LoVo (cell line): ENCODE measurements around the gene SF3B3.

Experiments
- DNase-seq: peaks from one replicate; pipeline ENCODE4 v3.0.0-alpha.2; 2016; ENCODE audit warnings: low spot score

SF3B3 gene

DNA sequence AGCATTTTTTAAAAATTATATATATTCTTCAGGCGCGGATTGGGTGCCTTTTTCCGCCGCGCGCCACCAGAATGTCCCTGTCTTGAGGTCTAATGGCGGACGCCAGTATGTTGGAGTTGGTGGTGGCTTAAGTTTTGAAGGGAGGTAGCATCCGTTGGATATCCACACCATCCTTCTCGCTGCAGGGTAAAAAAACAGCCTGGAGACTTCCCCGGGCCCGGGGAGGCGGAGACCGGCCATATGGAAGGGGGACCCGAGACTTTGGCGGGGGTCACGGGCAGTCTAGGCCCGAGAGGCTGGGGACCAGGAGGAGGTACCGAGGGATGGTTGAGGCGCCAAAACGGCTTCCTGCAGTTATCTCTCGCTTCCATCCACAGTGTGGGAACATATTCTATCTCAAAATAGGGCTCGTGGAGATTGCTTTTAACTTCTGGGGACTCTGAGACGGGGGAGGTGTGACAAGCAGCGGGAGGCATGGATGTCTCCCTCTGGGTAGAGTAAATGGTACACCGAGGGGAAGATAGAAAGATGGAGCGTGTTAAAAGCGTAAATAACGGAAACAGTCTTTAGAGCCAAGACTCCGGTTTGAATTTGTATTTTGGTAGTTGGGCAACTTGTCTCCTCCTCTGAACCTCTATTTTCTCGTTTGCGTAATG, at the start of gene SF3B3:
Gene SF3B3, plus strand, starts transcription at position 74 of the 656 bp plus-strand sequence. CDS start 2,841 bp downstream, outside the sequence.
- no peak for DNase-seq

DNA sequence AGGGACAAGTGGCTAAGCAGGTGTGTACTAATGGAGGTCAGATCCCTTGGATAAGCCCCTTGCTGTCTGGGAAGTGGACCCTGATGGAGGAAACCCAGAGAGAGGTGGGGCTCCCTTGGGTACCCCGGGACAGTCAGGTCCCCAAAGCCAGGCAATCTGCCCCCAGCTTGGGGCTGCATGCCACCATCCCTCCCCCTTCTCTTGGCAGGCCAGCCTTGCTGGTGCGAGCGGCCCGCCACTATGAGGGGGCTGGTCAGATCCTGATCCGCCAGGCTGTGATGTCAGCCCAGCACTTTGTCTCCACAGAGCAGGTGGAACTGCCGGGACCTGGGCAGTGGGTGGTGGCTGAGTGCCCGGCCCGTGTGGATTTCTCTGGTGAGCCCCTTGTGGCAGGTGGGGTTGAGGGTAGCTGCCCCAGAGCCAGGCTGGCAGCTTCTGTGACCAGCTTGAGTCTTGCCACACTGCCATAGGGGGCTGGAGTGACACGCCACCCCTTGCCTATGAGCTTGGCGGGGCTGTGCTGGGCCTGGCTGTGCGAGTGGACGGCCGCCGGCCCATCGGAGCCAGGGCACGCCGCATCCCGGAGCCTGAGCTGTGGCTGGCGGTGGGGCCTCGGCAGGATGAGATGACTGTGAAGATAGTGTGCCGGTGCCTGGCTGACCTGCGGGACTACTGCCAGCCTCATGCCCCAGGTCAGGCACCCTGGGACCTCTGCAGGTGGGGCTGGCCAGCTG, 49.1 kb upstream of the SF3B3 start:
- no peak for DNase-seq

DNA sequence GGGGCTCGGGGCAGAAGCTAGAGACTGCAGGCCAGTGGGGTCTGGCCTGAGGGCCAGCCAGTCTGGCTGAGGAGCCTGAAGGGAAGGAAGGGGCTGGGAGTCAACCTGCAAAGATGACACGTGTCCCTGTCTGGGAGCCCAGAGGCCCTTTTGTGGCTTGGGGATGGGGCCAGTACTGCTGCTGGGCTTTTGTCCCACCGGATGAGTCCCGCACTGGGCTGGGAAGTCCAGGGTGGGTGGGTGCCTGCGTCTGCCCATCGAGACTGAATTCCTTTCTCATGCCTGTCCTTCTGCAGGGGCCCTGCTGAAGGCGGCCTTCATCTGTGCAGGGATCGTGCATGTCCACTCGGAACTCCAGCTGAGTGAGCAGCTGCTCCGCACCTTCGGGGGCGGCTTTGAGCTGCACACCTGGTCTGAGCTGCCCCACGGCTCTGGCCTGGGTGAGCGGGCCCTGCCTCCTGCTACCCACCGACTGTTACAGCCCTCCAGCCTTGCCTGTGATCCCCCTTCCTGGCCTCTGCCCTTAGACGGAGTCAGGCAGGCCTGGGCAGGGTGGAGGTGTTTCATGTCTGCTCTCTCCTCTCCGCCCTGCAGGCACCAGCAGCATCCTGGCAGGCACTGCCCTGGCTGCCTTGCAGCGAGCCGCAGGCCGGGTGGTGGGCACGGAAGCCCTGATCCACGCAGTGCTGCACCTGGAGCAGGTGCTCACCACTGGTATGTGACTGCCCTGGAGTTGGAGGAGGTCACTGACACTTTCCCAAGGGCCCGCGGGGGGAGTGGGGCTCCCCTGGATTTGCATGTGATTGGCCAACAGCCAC, 48.4 kb upstream of the SF3B3 start:
- DNase-seq = no peak

DNA sequence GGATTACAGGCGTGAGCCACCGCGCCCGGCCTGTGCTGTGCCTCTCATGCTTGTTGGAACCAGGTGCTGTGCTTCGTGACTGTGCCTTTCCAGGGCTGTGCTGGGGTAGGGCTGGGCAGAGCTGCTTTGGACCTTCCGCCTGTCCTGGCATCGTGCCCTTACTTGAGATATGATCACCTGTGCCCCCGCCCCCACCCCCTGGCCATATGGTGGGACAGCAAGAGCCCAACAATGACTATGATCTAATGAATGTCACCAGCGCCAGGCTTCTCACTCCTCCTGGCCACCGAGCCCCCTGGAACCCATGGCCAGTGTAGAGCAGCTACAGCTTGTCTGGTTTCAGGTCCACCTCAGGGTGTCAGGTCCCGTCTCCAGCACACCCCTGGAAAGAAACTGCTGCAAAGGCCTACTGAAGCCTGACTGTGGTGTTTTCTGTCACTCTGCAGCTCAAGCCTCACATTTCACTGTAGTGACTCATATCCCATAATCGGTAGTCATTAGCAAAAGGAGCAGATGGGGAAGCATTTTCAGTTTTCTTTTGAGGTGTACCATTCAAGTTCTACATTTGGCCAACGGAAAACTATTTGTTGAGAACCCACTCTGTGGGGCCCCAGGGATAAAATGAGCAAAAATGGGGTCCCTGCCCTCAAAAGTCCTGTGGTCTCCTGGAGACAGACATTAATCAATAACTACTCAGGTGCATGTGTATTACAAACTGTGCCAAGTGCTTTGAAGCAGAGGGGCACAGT, 47.2 kb upstream of the SF3B3 start:
- no peak for DNase-seq

DNA sequence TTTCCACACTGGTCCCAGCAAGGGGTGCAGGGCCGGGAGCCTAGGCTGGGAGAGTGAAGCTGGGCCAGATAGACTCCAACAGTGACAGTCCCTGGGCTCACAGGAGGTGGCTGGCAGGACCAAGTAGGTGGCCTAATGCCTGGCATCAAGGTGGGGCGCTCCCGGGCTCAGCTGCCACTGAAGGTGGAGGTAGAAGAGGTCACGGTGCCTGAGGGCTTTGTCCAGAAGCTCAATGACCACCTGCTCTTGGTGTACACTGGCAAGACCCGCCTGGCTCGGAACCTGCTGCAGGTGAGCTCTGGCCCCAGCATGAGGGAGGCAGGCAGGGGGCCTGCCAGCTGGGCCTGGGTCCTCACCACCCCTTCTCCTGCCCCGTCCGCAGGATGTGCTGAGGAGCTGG, 45.4 kb upstream of the SF3B3 start:
- DNase-seq = no peak

DNA sequence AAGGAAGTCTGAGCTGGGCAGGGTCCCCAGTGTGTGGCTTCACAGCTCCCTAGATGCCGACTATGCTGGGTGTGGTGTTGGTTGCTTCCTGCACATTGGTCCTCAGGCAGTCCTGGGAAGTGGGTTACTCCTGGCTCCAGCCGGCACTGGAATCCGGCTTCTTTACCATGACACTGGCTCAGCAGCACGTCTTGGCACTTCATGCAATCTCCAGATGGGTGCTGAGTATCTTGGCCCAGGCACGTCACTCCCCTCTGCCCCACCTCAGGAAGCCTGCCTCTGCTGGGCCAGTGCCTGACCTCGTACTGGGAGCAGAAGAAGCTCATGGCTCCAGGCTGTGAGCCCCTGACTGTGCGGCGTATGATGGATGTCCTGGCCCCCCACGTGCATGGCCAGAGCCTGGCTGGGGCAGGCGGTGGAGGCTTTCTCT, 44.7 kb upstream of the SF3B3 start:
- no peak for DNase-seq

DNA sequence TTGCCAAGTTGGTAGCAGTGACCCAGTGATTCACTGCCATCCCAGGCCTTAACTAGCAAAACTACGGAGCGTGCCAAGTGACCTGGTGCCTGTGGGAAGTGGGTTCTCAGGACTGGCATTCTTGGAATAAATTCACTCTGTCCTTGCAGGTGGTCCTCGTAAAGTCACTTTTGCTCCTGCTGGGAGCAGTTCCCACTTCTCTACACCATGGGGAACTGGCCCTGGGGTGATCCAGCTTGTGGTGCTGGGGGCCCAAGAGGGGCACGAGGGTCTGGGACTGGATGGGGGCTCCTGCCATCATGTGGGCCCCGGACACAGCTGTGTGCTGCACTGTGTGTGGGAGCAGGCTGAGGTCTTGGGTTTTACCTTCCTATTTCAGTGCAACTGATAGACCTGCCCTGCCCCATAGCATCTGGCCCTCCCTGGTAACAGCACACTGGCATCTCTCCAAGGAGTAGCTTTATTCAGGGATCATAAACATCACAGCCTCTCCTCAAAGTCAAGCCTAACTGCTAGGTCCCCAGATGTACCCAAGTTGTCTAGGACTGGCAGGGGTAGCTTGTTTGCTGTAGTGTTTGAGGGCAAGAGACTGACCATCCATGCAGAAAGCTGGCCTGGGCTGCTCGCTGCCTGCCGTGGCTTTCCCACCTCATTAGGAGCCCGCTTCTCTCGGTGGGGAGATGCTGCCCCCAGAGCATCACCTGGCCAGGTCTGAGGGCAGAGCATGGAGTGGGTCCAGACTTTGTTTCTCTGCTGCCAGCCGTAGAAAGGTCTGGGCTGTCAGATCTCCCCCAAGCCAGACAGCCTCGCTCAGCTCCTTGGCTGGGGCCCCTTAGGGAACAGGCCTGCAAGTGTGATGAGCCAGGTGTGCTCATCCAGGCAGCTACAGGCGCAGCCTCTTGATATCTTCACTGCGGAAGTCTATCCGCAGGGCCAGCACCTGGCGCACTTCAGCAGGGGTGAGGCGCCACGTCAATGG, 43.2 kb upstream of the SF3B3 start:
- DNase-seq = no peak

DNA sequence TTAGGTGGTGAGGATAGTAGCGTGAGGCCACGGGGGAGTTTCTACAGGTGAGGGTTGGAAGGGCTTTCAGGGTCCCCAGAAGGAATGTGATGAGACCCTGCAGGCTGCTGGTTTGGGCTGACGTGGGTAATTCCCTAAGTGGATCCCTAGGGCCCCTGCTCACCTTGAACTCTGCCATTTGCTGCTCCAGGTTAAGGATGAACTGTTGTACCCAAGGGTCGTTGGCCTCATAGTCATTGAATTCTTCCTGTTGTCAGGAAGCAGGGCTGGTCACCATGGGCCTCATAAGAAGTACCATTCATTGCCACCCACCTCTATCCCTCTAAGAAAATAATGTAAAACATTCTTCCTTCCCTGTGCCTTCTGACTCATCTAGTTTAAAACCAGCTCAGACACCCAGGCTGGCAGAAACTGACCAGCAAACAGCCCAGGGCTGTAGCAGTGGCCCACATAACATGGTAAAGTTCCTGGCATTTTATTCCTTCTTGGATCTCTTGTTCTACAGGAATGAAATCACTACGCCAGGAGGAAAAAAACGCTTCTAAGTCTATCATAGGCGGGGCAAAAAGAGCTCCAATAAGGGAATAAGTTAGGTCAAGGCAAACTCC, 41.6 kb upstream of the SF3B3 start:
- DNase-seq = no peak

DNA sequence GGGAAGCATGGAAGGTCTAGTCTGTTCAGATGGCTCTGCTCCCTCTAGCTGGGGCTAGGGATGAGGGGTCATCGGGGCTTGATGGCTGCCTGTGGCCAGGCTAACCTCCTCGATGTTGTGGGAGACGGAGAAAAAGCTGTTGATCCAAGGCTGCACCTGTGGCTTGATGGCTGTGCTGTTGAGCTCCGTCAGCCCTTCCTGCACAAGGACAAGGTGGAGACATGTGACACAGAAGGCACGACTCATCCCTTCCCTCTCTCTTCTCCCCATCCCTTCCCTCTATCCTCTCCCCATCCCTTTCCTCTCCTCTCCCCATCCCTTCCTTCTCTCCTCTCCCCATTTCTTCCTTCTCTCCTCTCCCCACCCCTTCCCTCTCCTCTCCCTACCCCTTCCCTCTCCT, 41.0 kb upstream of the SF3B3 start:
- DNase-seq = no peak

DNA sequence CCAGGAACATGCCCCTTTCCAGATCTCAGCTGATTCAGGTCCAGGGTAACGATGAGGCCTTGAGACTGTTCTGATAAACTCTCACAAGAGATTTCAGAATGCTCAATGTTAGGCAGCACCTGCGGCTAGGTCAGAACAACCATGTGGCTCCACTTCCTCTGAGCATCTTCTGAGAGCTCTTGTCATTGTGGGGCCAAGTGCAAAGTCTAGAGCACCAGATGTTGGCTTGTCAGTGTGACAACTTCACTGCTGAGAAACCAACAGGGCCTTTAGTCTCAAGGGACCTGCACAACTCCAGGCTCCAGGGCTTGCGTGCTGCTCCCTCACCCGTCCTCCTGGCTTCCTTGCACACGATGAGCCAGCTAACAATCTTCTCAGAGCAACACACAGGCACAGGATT, 40.2 kb upstream of the SF3B3 start:
- DNase-seq = no peak

DNA sequence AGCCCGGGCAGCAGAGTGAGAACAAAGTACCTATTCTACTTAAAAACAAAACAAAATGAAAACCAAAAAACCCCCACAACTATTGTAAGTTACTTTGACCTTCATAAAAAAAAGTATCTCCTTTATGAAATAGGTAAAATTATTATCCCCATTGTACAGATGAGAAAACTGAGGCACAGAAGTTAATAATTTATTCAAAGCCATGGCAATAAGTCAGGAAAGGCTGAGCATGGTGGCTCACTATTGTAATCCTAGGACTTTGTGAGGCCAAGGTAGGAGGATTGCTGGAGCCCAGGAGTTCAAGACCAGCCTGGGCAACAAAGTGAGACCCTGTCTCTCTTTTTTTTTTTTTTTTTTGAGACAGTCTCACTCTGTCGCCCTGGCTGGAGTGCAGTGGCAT, 38.7 kb upstream of the SF3B3 start:
- DNase-seq = no peak

DNA sequence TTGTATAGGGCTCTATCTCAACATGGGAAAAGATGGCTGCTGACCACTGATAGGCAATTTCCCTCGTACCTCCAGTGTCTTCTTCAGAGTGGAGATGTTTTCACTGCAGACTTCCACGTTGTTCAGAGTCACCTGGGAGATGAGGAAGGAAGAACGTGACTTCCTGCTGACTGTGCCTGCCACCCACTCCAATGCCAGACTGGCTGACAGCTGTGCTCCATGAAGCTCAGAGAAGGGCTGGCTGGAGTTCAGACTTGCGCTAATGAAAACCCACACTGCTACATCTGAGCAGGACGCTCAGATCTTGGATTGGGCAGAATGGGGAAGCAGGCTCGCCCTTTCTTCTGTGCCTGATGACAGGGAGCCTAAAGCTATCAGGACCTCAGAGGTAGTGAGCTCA, 33.4 kb upstream of the SF3B3 start:
- DNase-seq = no peak

DNA sequence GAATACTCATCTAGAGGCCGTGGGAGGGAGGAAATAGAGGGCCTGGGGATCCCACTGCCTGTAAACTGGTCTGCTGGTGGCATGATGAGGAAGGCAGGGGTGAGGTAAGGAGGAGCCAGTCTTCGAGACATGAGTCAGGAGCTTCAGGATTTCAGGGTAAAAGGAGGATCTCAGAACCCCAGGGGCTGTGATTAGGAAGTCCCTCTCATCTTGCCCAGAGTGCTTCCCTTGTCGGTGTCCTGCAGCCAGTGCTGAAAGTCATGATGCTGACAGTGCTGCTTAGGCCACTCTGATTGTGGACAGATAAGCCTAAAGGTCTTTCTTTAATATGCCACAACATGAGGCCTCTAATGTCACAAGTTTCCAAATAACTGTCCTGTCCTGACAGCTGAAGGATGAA, 29.8 kb upstream of the SF3B3 start:
- no peak for DNase-seq

DNA sequence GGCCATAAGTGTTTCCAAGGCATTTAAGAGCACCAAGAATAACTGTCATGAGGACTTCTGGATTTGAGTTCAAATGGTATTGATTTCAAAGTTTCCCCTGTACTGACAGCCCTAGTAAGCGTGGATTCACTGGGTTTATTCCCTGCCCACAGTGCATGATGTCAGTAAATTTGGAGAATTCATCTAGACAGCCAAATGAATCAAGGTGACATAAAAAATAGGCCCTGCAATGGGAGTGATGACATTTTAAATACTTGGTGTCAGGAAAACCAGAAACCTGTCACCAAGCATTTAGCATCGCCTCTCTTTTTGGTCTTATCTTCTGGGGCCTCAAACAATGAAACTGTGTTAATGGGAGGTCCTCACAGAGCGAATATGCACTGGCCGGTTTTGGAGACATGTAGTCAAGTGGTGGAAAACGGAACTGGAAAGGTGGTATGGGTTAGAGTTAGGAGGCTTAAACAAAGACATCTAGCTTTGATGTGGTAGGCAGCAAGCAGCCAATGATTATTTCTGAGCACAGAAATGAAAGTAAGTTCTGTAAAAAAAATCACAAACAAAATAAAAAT, 29.3 kb upstream of the SF3B3 start:
- DNase-seq = no peak

DNA sequence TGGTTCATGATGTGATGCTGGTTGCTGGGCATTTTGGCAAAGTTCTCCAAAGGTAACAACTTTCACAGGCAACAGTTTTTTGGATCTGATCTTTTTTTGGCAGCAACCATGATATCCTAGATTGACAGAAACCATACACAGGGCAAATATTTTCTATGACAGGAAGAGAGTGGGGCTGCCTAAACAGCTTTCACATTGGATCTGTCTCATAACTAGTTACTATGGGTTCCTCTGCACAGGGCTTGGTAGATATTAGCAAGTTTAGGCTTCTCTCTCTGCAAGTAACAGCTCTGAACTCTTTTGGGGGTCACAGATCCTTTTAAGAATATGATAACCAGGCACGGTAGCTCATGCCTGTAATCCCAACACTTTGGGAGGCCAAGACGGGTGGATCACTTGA, 28.8 kb upstream of the SF3B3 start:
- DNase-seq = no peak

DNA sequence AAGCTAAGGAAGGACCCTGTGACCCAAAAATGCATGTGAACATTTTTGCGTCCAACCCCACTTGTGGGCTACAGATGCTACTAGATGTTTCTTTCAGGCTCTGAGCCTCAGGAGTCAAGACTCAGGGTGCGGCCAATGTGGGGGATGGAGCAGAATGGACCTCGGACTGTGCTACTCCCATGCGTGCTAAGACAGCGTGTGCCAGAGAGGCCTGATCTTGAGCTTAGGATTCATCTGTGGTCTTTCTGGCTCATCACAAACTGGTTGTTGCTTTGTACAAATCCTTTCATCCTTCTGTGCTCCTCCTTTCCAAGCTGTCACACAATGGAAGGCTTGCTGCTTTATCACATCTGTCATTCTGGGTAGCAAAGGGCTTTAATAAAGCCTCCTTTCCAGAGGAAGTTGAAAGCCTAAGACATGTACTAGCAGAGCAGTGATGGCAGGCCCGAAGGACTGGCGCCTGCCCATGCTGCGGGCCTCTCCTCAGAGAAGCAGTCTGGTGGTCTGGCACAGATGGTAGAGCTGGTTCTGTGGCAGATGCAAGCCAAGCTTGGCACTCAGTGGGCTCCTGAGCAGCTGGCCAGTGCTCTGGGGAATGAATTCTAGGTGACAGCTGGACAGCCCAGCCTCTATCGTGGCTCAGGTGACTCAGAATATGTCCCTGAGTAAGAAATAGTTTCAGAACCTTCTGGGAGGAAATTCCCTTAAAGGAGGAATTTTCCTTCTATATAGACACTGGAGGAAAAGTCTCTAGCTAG, 28.0 kb upstream of the SF3B3 start:
- DNase-seq = no peak

DNA sequence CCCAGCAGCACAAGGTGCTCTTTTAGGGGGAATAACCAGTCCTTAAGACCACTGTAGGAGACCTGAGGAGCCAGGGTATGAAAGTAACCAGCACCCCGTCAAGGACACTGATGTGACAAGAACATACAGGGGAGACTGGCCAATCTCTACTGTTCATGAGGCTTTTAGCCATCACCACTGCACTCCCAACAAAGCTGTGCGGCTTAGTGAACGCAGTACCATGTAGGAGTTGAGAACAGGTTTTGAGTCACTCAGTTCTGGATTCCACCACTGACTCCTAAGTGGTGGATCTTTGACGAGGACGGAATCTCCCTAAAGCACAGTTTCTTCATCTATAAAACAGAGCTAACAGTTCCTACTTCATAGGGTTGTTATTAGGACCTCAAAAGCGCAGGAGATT, 27.1 kb upstream of the SF3B3 start:
- DNase-seq = no peak

DNA sequence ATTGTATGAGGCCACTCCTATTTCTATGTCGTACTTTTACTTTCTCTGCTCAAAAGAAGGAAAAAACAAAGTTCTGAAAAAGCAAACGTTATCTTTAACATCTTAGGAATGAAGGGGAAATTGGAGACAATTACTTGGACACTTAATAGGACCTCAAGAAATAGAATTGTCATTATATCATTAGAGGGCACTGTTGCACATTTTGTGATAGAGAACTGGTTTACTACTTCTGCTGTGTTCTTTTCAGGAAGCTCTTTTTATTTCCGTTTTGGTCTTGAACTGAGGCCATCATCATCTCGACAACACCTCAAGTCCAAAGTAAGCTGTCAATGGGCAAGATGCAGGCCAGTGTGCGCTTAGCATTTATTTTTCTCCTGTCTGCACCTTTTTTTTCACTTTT, 14.9 kb upstream of the SF3B3 start:
- no peak for DNase-seq

DNA sequence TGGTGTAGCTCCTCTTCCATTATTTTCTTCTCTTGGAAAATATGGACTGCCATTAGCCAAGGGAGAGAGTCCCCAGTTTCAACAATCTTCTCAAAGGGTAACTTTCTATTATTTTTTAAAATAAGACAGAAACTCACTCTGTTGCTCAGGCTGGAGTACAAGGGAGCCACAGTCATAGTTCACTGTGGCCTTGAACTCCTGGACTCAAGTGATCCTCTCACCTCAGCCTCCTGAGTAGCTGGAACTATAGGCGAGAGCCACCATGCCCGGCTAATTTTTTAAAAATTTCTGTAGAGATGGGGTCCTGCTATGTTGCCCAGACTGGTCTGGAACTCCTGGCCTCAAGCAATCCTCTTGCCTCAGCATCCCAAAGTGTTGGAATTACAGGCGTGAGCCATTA, 13.4 kb upstream of the SF3B3 start:
- no peak for DNase-seq

DNA sequence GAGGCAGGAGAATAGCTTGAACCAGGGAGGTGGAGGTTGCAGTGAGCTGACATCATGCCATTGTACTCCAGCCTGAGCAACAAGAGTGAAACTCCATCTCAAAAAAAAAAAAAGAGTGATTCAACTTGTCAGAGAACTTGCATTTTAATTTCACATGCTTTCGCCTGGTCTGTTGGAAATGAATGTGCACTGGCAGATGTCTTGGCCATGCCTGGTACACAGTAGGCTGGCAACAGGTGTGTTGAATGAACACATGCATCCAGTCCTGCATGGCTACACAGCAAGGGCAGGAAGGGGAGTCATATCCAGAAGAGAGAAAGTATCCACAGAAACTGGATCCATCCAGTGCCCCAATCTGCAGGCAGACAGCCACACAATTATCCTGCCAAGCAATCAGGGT, 11.8 kb upstream of the SF3B3 start:
- no peak for DNase-seq
